Trophoblast cell (in vitro differentiated cells and primary cell): ENCODE measurements around the gene ARMC9.

Experiments used
- DNase-seq, 2 donors: peaks; one replicate each; pipeline ENCODE4 v3.0.0-alpha.2; 2016
- H2AFZ ChIP-seq: 2 replicates; pipeline ENCODE4 v1.6.1; 2013; ENCODE audit warnings: low read length, moderate library complexity, mild to moderate bottlenecking; ENCODE audit not compliant: insufficient read depth, poor library complexity
- H2AK5ac ChIP-seq: 2 replicates; pipeline ENCODE4 v1.6.1; 2013; ENCODE audit warnings: mild to moderate bottlenecking, low read length
- H2BK120ac ChIP-seq: 2 replicates; pipeline ENCODE4 v1.6.1; 2013; ENCODE audit warnings: low read length, mild to moderate bottlenecking, moderate library complexity; ENCODE audit not compliant: insufficient read depth, poor library complexity
- H2BK12ac ChIP-seq: 2 replicates; pipeline ENCODE4 v1.6.1; 2013; ENCODE audit warnings: mild to moderate bottlenecking, low read length, moderate library complexity
- H2BK5ac ChIP-seq: 2 replicates; pipeline ENCODE4 v1.6.1; 2013; ENCODE audit warnings: low read length, low read depth, moderate library complexity, mild to moderate bottlenecking; ENCODE audit not compliant: poor library complexity
- H3K14ac ChIP-seq: 2 replicates; pipeline ENCODE4 v1.6.1; 2013; ENCODE audit warnings: mild to moderate bottlenecking, low read length
- H3K18ac ChIP-seq: 2 replicates; pipeline ENCODE4 v1.6.1; 2013; ENCODE audit warnings: mild to moderate bottlenecking, low read length
- H3K23ac ChIP-seq: 2 replicates; pipeline ENCODE4 v1.6.1; 2013; ENCODE audit warnings: low read length
- H3K27ac ChIP-seq: 2 replicates; pipeline ENCODE4 v1.5.1; 2013; ENCODE audit warnings: low read depth, mild to moderate bottlenecking, inconsistent platforms, low read length, moderate library complexity
- H3K27me3 ChIP-seq: 2 replicates; pipeline ENCODE4 v1.6.1; 2013; ENCODE audit warnings: inconsistent platforms, mild to moderate bottlenecking, low read length, moderate library complexity; ENCODE audit not compliant: insufficient read depth
- H3K36me3 ChIP-seq, 2 experiments: 1 replicate in 1 of 2; 2 replicates in 1 of 2; pipeline ENCODE4 v1.6.1; 2013; ENCODE audit warnings: low read length in 2 of 2, mild to moderate bottlenecking in 2 of 2, moderate library complexity in 1 of 2; ENCODE audit not compliant: insufficient read depth in 2 of 2, control insufficient read depth in 1 of 2
- H3K4ac ChIP-seq: 2 replicates; pipeline ENCODE4 v1.6.1; 2013; ENCODE audit warnings: low read depth, mild to moderate bottlenecking, low read length, moderate library complexity
- H3K4me1 ChIP-seq, 2 experiments: 1 replicate in 1 of 2; 2 replicates in 1 of 2; pipeline ENCODE4 v1.6.1; 2013; ENCODE audit warnings: low read length in 2 of 2, mild to moderate bottlenecking in 2 of 2, moderate library complexity in 1 of 2; ENCODE audit not compliant: insufficient read depth in 2 of 2, control insufficient read depth in 1 of 2
- H3K4me2 ChIP-seq: 2 replicates; pipeline ENCODE4 v1.6.1; 2013; ENCODE audit warnings: inconsistent platforms, mild to moderate bottlenecking, low read length, moderate library complexity
- H3K4me3 ChIP-seq: 2 replicates; pipeline ENCODE4 v1.5.1; 2013; ENCODE audit warnings: mild to moderate bottlenecking, low read depth, low read length, inconsistent platforms
- H3K79me1 ChIP-seq: one replicate; pipeline ENCODE4 v1.6.1; 2013; ENCODE audit warnings: low read length
- H3K79me2 ChIP-seq: 2 replicates; pipeline ENCODE4 v1.6.1; 2013; ENCODE audit warnings: low read length, mild to moderate bottlenecking; ENCODE audit not compliant: control insufficient read depth, insufficient read depth, poor library complexity
- H3K9ac ChIP-seq: 2 replicates; pipeline ENCODE4 v1.6.1; 2013; ENCODE audit warnings: mild to moderate bottlenecking, low read length
- H3K9me3 ChIP-seq: 2 replicates; pipeline ENCODE4 v1.6.1; 2013; ENCODE audit warnings: low read depth, mild to moderate bottlenecking, control low read depth, inconsistent platforms, low read length; ENCODE audit not compliant: insufficient read depth
- H4K12ac ChIP-seq: 2 replicates; pipeline ENCODE4 v1.6.1; 2013; ENCODE audit warnings: low read depth, mild to moderate bottlenecking, low read length, moderate library complexity
- H4K8ac ChIP-seq: 2 replicates; pipeline ENCODE4 v1.6.1; 2013; ENCODE audit warnings: low read depth, mild to moderate bottlenecking, low read length, moderate library complexity
- H4K91ac ChIP-seq: one replicate; pipeline ENCODE4 v1.6.1; 2013; ENCODE audit warnings: low read depth, mild to moderate bottlenecking, low read length, moderate library complexity
- WGBS: extraction: QIAGEN DNeasy Blood & Tissue Kit; methylation state at CpG from one replicate; pipeline ENCODE4 v1.1.7; 2013; ENCODE audit warnings: missing lambda C conversion rate; ENCODE audit not compliant: insufficient read length, insufficient coverage; ENCODE audit errors: extremely low coverage; 5-methylcytosine and 5-hydroxymethylcytosine counted together

The ARMC9 gene

DNA sequence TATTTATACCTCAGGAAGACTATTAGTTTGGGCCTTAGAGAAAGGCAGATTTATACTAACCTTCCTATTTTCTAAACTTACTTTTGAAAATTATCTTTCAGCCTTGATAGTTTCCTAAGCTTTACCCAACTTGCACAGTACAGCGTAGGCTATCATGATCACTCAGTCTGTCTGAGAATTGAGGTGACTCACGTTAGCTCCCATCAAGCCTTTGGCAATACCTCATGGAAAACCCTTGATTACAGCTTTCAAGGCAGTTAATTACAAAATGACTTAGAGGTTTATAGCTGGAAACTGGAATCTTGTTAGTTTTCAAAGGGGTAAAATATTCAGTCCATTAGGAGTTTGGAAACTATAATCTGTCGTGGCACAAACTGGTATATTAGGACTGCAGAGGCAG, 26.4 kb upstream of the ARMC9 start:
- no peak for DNase-seq
- Histone ChIP-seq H4K91ac (no peak overlapping the region), H3K79me2 (no peaks in the 10 kb centered on the region), H2BK12ac (no peak overlapping the region), H3K27me3 (no peaks in the 10 kb centered on the region), H4K12ac (no peak overlapping the region), H3K9me3 (peaks cover 1% of the 10 kb centered on the region), H4K8ac (no peak overlapping the region), H2AK5ac (no peak overlapping the region), H3K36me3 (peaks cover 19 to 38% of the 10 kb centered on the region in 2 experiments), H2BK120ac (no peak overlapping the region), H3K14ac (no peak overlapping the region), H3K4me3 (no peak overlapping the region), H3K4ac (no peak overlapping the region), H3K4me1 (no peaks in the 10 kb centered on the region), H3K18ac (no peak overlapping the region), H3K4me2 (no peak overlapping the region), H3K9ac (no peak overlapping the region), H2BK5ac (no peak overlapping the region), H3K79me1 (no peaks in the 10 kb centered on the region), H2AFZ (no peak overlapping the region), H3K23ac (no peak overlapping the region), H3K27ac (no peak overlapping the region)
- WGBS = no CpG with 5 or more reads among the region's 3 CpGs

DNA sequence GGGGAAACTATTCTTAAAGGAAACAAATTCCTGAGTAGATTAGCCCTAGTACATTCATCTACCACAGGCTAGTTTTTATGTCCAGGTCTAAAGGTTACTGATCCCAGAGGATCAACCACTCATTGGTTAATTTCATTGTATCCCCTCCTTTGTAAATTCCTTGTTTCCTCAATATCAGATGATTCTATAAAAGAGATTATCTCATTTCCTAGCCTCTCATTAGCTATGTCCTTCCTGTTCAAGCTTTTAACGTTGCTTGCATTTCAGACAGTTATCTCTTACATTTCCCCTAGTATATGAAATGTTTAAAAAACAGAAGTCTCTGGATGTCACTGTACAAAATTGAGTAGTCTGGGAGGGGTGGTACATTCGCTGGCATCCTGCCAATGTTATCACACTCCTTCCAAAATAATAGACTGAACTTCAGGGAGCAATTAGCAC, 24.2 kb upstream of the ARMC9 start:
- H2AK5ac ChIP-seq = no peak overlapping the region
- H3K9ac ChIP-seq = no peak overlapping the region
- no peak overlapping the region for H3K4me2 ChIP-seq
- no peak for DNase-seq
- WGBS = no CpG with 5 or more reads among the region's 2 CpGs
- no peak overlapping the region for H4K91ac ChIP-seq
- no peaks in the 10 kb centered on the region for H3K27me3 ChIP-seq
- no peaks in the 10 kb centered on the region for H3K79me1 ChIP-seq
- H2BK5ac ChIP-seq = no peak overlapping the region
- H2BK120ac ChIP-seq = no peak overlapping the region
- H3K18ac ChIP-seq = no peak overlapping the region
- no peaks in the 10 kb centered on the region for H3K4me1 ChIP-seq
- no peak overlapping the region for H2BK12ac ChIP-seq
- no peak overlapping the region for H2AFZ ChIP-seq
- no peak overlapping the region for H3K4me3 ChIP-seq
- peaks cover 17 to 31% of the 10 kb centered on the region in 2 experiments for H3K36me3 ChIP-seq
- H3K14ac ChIP-seq = no peak overlapping the region
- no peak overlapping the region for H3K23ac ChIP-seq
- no peak overlapping the region for H4K12ac ChIP-seq
- no peak overlapping the region for H3K27ac ChIP-seq
- H4K8ac ChIP-seq = no peak overlapping the region
- H3K9me3 ChIP-seq = peaks cover 1% of the 10 kb centered on the region
- no peaks in the 10 kb centered on the region for H3K79me2 ChIP-seq
- no peak overlapping the region for H3K4ac ChIP-seq

DNA sequence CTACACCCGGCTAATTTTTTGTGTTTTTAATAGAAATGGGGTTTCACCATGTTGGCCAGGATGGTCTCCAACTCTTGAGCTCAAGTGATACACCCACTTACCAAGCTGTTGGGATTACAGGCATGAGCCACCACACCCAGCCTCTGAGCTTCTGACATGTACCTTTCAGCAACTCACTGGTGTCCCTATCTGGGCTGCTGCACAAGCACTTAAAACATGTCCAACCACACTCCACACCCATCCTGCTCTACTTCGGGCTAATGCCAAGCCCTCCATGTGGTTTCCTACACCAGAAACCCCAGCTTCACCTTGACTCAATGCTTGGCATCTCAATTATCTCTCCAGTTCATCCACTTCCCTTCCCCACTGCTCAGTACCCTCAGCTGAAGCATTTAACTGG, 22.4 kb upstream of the ARMC9 start:
- H3K9me3 ChIP-seq = peaks cover 1% of the 10 kb centered on the region
- H2AK5ac ChIP-seq = no peak overlapping the region
- peaks cover 15 to 24% of the 10 kb centered on the region in 2 experiments for H3K36me3 ChIP-seq
- no peak overlapping the region for H4K8ac ChIP-seq
- no peak overlapping the region for H4K12ac ChIP-seq
- no peak overlapping the region for H3K18ac ChIP-seq
- no peaks in the 10 kb centered on the region for H3K4me1 ChIP-seq
- H3K79me1 ChIP-seq = no peaks in the 10 kb centered on the region
- H3K14ac ChIP-seq = no peak overlapping the region
- H3K79me2 ChIP-seq = no peaks in the 10 kb centered on the region
- no CpG with 5 or more reads among the region's 2 CpGs for WGBS
- H4K91ac ChIP-seq = no peak overlapping the region
- H2AFZ ChIP-seq = no peak overlapping the region
- H3K4ac ChIP-seq = no peak overlapping the region
- H2BK5ac ChIP-seq = no peak overlapping the region
- H3K27ac ChIP-seq = no peak overlapping the region
- H3K4me3 ChIP-seq = no peak overlapping the region
- H3K4me2 ChIP-seq = no peak overlapping the region
- no peaks in the 10 kb centered on the region for H3K27me3 ChIP-seq
- no peak overlapping the region for H3K23ac ChIP-seq
- no peak overlapping the region for H2BK120ac ChIP-seq
- DNase-seq = no peak
- no peak overlapping the region for H3K9ac ChIP-seq
- no peak overlapping the region for H2BK12ac ChIP-seq

DNA sequence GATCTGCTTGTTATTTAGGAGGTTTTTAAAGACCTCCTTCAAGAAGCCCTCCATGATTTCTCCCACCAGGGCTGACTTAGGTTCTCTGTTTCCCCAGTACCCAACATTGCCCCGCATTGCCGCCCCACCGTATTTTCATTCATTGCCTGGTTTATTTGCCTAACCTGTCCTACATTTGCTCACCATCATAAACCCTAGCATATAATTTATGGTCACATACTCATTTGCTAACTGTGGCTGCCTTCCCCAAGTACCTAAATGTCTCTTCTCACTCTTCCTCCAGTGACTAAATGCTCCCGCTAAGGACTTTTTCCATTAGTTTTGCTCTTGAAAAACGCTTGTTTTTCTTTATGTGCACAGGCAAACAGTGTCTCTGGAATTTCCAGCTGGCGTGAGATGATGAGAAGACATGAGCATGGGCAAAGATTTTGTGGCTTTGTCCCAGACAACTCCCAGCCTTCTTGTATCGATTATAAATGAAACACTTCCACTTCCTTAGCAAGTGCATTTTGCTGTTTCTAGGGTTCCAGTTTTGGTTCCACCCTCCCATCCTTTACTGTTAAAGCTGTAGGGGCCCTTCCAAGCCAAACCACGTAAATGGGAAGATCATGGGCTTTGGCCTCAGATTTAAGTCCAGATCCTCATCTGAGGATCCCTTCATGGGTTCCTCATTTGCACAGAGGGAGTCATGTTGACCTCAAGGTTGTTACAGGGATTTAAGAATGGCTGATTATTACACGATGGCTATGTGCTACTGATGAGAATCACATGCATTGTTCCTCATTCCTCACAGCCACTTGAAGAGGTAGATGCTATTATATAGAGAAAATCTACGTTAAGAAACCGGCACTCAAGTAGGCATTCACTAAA, 21.0 kb upstream of the ARMC9 start:
- H4K8ac ChIP-seq = no peak overlapping the region
- H4K12ac ChIP-seq = no peak overlapping the region
- no peak overlapping the region for H3K23ac ChIP-seq
- H2BK120ac ChIP-seq = no peak overlapping the region
- no peak overlapping the region for H3K9ac ChIP-seq
- H3K4me3 ChIP-seq = no peak overlapping the region
- no peaks in the 10 kb centered on the region for H3K4me1 ChIP-seq
- no peak overlapping the region for H2AFZ ChIP-seq
- WGBS = no CpG with 5 or more reads among the region's 11 CpGs
- no peaks in the 10 kb centered on the region for H3K79me2 ChIP-seq
- H3K4ac ChIP-seq = no peak overlapping the region
- H3K79me1 ChIP-seq = no peaks in the 10 kb centered on the region
- H3K9me3 ChIP-seq = peaks cover 1% of the 10 kb centered on the region
- H2BK5ac ChIP-seq = no peak overlapping the region
- H2BK12ac ChIP-seq = no peak overlapping the region
- no peak overlapping the region for H2AK5ac ChIP-seq
- H3K14ac ChIP-seq = no peak overlapping the region
- no peak overlapping the region for H4K91ac ChIP-seq
- no peaks in the 10 kb centered on the region for H3K27me3 ChIP-seq
- H3K27ac ChIP-seq = no peak overlapping the region
- H3K4me2 ChIP-seq = no peak overlapping the region
- H3K18ac ChIP-seq = no peak overlapping the region
- H3K36me3 ChIP-seq = peaks cover 11 to 21% of the 10 kb centered on the region in 2 experiments
- no peak for DNase-seq
